Raji (cell line): ENCODE data around the gene SPINK9.

Experiments used
- POLR2A ChIP-seq: IDR thresholded peaks from 2 replicates; pipeline ENCODE4 v1.6.1; 2011; ENCODE audit warnings: low read depth, low read length, control low read depth; ENCODE audit not compliant: insufficient read depth

Gene SPINK9, protein sequence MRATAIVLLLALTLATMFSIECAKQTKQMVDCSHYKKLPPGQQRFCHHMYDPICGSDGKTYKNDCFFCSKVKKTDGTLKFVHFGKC

DNA sequence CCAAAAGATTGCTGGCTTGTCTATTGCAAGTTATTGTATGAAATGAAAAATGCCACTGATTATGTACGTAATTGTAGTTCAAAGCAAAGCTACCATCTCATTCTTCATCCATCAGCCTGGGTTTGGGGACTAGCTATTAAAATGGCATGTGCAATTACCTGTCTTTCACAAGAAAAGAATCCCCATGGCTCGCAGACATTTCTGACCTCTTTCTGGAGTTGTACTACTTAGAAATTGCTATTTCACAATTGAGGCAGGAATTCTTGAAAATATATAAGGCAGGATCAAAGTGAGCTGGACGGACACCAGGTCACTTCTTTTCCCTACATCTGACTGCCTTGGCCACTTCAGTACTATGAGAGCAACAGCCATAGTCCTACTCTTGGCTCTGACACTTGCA lies at the start of gene SPINK9:
SPINK9 (plus strand) TSS at position 301 of the 400 bp plus-strand sequence; CDS start at position 356, 55 bp downstream.
- TF ChIP-seq POLR2A, result no peak

DNA sequence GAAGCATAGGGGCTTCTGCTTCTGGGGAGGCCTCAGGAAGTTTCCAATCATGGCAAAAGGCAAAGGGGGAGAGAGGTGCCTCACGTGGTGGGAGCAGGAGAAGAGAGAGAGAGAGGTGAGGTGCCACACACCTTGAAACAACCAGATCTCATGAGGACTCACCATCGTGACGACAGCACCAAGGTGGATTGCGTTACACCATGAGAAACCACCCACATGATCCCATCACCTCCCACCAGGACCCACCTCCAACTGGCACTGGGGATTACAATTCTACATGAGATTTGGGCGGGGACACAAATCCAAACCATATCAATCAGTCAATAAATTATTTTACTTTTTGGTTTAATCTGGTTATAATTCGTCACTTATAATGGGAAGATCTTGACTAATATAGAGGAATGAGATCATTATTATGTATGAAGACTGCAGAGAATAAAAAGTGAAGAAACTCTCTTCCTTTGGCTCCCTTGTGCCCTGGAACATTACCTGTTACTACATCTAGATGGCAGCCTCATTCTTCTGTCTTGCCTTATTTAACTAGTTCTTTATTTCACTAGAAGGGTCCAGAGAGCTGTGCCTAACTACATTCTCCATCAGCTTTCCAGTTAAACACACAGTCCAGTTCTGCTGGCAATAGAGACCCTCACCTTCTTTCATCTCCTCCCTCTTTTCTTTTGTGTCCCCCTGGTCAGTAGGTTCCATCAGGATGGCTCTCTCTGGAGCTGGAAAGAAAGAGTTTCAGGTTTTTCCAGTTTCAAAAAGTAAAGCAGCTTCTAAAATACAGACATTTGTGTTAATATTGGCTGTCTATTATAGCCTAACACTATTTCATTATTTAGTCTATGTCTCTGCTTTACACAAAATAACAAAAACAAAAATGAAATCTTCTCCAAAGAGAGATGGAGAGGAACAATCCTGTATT lies 44.8 kb upstream of the SPINK9 start:
- TF ChIP-seq POLR2A, result no peak

DNA sequence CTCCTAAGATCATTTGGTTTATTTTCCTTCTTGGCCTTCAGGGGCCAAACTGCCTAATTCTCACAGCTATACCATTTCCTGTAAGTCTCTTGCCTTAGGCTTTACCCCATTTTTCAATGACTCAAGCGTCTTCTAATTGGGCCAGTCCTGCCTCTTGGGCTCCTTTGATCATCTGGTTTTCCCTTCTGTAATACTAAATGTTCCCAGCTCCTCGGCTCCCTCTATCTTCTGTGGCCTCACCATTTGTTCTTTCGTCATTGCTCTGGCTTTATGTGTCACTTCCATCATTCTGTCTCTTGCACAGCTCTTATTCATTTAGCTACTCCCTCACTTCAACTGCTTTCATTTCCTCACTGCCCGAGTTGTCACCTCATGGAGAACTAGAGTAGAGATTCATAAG lies 37.6 kb upstream of the SPINK9 start:
- TF ChIP-seq POLR2A, result no peak

DNA sequence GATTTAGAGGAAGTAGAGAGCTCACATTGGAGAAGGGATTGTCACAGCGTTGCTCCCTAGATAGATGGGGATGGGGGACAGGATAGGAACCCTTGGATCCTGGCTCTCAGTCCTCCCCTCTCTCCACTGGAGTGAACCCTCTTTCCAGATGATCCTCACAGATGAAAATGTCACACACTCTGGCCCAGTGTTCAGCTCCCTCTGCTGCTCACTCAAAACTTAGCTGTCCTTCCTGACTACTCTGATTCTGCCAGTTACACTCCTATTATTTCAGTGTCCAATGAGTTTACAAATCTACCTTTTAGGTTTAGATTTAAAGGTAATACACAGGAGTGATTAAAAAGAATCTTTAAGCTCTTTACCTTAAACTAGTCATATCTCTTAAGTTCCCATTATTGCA lies 28.9 kb upstream of the SPINK9 start:
- TF ChIP-seq POLR2A, result no peak

DNA sequence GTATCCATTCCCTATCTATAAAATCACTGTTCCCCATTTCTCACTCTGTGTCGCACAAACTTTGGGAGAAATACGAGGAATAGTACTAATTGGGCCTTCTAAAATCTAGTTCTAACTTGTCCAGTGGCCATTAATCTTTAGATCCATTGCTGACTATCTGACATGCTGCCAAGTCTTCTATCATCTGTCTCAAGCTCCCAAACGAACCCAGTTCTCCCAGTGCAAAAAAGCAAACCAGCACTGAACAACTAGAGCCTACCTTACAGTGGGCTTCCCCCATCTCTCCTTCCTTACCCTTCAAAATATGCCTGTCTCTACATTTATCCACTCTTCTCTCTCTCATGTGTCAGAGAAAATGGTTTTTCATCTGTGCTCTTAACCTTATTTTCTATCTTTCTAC lies 26.3 kb upstream of the SPINK9 start:
- TF ChIP-seq POLR2A, result no peak

DNA sequence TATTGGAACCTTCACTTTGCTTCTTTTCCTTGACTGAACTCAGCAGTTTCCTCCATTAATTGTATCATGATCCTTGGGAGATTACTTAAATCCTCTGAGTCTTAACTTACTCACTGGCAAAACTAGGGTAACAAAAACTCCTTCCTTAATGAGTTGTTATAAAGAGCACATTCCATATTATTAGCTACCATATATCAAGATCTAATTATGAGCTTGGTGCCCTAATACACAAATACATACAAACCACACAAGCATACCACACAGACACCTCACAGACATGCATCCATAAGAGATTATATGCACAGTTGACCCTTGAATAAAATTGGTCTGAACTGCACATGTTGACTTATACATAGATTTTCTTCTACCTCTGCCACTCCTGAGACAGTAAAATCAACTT lies 25.6 kb upstream of the SPINK9 start:
- TF ChIP-seq POLR2A, result no peak

DNA sequence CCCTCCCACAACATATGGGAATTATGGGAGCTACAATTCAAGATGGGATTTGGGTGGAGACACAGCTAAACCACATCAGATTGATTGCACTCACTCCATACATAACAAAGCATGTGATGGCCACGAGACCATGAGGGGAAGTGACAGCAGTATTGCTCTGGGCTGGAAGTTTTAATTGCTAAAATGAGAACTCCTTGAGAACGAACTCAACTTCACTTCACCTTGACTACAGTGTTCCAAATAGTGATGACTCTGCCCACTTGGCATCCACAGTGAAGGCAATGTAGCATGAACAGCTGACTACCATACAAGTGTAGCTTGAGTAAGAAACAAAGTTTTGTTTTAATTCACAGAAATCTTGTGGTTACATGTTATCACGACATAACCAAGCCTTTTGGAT lies 23.9 kb upstream of the SPINK9 start:
- no peak for TF ChIP-seq POLR2A

DNA sequence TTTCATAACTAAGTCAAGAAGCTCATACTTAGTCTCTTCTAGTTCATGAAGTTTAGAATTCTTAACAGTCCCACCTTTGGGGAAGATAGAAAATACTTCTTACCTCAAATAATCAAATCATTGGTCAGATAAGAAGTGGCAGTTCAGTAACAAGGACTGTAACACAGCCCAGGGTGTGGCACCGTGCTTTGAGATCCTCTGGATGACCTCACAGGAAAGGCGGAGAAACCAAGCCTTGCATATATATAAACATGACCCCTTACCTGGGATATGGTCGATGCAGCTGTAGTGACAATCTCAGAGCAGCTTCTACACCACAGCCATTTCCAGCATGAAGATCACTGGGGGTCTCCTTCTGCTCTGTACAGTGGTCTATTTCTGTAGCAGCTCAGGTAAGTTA lies 23.2 kb upstream of the SPINK9 start, which contains the start of gene SPINK7:
SPINK7 (plus strand) TSS at position 271 of the 400 bp plus-strand sequence; CDS start at position 332, 61 bp downstream.
- no peak for TF ChIP-seq POLR2A

DNA sequence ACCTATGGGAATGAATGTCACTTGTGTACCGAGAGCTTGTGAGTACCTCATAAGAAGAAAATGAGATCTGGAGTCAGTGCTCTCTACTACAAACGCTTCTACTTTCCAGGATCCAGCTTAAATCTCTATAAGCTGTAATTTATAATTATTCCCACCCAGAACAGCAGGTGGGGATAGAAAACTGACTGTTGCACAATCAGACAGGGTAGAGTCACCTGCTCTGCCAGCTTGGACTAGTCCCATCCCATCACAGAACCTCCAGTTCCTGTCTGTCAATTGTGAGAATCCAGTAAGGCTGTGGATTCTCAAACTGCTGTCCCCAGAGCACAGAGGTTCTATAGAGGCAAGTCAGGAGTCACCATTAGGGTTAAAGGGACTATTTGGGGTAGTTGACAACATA lies 21.2 kb upstream of the SPINK9 start:
- no peak for TF ChIP-seq POLR2A

DNA sequence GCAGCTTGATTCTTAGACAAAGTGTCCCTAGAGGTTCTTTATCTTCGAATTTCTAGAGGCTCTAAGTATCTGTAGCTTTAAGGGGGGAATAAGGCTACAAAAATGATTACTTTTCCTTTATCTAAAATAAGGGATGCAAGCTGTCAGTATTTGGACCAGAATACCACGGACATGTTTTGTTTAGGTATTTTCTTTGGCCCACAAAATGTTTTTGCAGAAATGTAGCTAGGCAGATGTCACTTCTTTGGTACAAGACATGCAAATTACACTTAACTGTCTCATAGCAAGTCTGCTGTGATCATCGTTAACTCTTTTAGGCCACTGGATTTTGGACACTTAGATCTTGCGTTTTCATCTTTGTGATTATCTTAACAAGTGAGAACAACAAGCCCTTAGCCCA lies 20.6 kb upstream of the SPINK9 start:
- TF ChIP-seq POLR2A, result no peak

DNA sequence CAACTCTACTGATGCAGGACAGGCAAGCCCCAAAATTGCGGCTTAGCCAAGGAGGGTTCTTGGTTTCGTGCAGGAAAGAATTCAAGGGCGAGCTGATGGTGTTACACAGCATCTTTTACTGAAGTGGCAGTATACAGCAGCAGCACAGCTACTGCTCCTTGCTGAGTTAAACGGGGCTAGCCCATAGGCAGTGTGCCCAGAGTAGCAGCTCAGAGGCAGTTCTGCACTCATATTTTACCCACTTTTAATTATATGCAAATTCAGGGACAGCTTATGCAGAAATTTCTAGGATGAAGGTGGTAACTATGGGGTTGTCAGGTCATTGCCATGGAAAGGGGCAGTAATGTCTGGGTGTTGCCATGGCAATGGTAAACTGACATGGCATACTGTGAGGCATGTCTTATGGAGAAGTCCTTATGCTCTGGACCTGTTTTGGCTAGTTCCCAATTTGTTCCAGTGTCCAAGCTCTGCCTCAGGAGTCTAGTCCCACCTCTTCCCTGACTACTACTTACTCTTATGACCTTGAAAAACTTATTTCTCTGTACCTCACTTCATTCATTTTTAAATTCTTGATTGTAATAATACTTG lies 2.0 kb upstream of the SPINK9 start:
- no peak for TF ChIP-seq POLR2A

DNA sequence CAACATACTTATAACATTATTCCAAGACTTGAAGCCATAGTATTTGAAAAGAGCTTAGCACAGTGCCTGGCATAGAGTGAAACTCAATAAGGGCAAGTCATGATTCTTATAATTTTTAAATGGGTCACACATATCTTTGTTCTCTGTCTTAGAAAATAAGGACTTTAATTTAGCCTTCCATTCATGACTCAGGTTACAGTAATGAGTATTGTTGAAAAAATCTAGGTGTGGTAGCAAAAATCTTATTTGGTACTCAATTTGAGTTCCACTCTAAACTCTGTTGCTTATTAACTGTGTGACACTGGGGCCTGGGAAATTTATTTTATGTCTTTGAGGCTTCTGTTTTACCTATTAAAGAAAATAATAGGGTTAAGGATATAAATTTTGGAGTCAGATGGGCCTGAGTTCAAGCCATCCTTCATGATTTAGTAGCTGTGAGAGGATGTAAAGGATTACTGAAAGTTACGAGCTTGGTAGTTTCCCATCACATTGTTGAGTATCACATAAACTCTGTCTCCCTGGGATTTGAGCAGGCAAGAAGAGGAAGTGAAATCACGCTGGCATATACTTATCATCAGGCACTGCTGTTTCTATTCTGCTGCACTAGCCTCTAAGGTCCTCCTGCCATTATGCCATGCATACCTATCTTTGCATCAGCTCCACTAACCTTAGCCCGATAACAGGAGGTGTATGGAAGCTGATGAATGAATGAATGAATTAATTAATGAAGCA lies 1.5 kb downstream of the SPINK9 start:
- no peak for TF ChIP-seq POLR2A

DNA sequence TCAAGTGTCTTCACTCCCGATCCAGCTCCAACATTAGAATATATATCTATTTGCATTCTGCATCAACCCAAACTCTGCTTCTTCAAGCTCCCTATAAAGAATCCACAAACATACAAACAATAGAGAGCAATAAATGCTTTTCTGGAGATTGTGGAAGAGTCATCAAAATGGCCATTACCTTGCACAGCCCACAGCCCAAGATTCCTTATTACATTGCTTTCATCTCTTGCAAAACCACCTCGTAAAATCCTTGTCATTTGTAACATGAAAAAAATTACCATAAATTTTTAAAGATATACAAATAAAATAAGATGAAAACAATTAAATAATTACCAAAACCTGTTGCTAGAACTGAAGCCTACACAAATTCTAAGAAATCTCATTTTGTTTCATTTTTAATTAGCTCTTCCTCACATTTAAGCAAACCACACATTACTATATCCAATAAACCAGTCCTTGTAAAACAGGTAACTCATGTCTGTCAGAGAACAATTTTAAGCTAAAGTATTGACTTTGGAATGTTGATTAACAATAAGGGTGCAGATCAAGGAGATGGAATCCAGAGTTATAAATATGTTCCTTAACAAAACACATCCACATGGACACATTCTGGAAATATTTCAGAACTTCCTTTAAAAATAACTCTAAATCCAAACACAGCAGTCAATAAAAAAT lies 7.1 kb downstream of the SPINK9 start:
- TF ChIP-seq POLR2A, result no peak

DNA sequence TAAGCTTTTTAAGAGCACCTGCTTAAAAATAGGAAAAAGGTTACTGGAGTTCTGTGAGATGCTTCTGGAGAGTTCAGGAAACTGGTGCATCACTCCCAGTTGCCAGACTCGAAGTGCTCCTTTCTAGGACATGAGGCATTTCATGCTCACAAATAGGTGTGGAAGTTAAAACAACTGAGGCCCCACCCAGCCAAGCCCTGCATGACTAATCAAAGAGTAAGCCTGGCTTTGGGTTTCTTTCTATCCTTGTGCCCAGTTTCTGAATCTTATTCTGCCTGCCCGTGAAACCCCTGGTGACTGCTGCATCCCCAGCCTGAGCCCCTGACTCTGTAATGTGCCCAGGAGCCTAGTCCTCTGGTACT lies 7.7 kb downstream of the SPINK9 start:
- no peak for TF ChIP-seq POLR2A
